H9 (cell line): Measurements from ENCODE around the gene NAPA. TPM values are rescaled to one million over a fixed set of nuclear protein-coding genes. Genes with fewer than 3 reads are reported as not detected.

ENCODE experiments used
- DNase-seq: peaks from one replicate; pipeline ENCODE4 v3.0.0-alpha.2; 2017
- H2AFZ ChIP-seq: one replicate; pipeline ENCODE4 v1.6.1; 2013; ENCODE audit warnings: mild to moderate bottlenecking, low read length, control low read depth, moderate library complexity
- H2AK5ac ChIP-seq: 2 replicates; pipeline ENCODE4 v1.6.1; 2013; ENCODE audit warnings: low read length, control low read depth, mixed read lengths; ENCODE audit not compliant: insufficient read length
- H2BK120ac ChIP-seq: one replicate; pipeline ENCODE4 v1.6.1; 2013; ENCODE audit warnings: low read depth, mild to moderate bottlenecking, low read length, control low read depth, inconsistent platforms; ENCODE audit not compliant: poor library complexity, severe bottlenecking
- H2BK12ac ChIP-seq: 2 replicates; pipeline ENCODE4 v1.6.1; 2013; ENCODE audit warnings: low read length, control low read depth, mixed read lengths, low read depth; ENCODE audit not compliant: insufficient read length
- H2BK15ac ChIP-seq: 2 replicates; pipeline ENCODE4 v1.6.1; 2013; ENCODE audit warnings: low read depth, low read length, control low read depth
- H2BK20ac ChIP-seq: one replicate; pipeline ENCODE4 v1.6.1; 2013; ENCODE audit warnings: low read depth, mild to moderate bottlenecking, low read length, control low read depth, inconsistent platforms; ENCODE audit not compliant: poor library complexity, severe bottlenecking
- H2BK5ac ChIP-seq: 2 replicates; pipeline ENCODE4 v1.6.1; 2013; ENCODE audit warnings: low read length, control low read depth, mixed read lengths; ENCODE audit not compliant: insufficient read length
- H3K14ac ChIP-seq: 2 replicates; pipeline ENCODE4 v1.6.1; 2013; ENCODE audit warnings: low read length, control low read depth; ENCODE audit not compliant: insufficient read depth
- H3K18ac ChIP-seq: 2 replicates; pipeline ENCODE4 v1.6.1; 2013; ENCODE audit warnings: low read depth, mild to moderate bottlenecking, mixed read lengths, low read length, control low read depth; ENCODE audit not compliant: insufficient read length
- H3K23ac ChIP-seq: 2 replicates; pipeline ENCODE4 v1.6.1; 2013; ENCODE audit warnings: low read length, control low read depth, mixed read lengths, low read depth; ENCODE audit not compliant: insufficient read length
- H3K23me2 ChIP-seq: 2 replicates; pipeline ENCODE4 v1.6.1; 2013; ENCODE audit warnings: low read depth, mild to moderate bottlenecking, mixed read lengths, low read length, control low read depth; ENCODE audit not compliant: insufficient read length, poor library complexity, severe bottlenecking
- H3K27ac ChIP-seq: 2 replicates; pipeline ENCODE4 v1.5.1; 2013; ENCODE audit warnings: low read length, control low read depth, mixed read lengths, low read depth; ENCODE audit not compliant: insufficient read length
- H3K27me3 ChIP-seq: 2 replicates; pipeline ENCODE4 v1.6.1; 2013; ENCODE audit warnings: low read length, control low read depth, inconsistent platforms; ENCODE audit not compliant: insufficient read depth
- H3K4ac ChIP-seq: 2 replicates; pipeline ENCODE4 v1.6.1; 2013; ENCODE audit warnings: low read depth, mild to moderate bottlenecking, control low read depth, inconsistent platforms, low read length, moderate library complexity
- H3K4me1 ChIP-seq: 2 replicates; pipeline ENCODE4 v1.6.1; 2013; ENCODE audit warnings: low read length, control low read depth, inconsistent platforms; ENCODE audit not compliant: insufficient read depth
- H3K4me2 ChIP-seq: 2 replicates; pipeline ENCODE4 v1.6.1; 2013; ENCODE audit warnings: low read length, control low read depth, mixed read lengths; ENCODE audit not compliant: insufficient read length, insufficient read depth
- H3K56ac ChIP-seq: 2 replicates; pipeline ENCODE4 v1.6.1; 2013; ENCODE audit warnings: low read depth, mild to moderate bottlenecking, mixed read lengths, low read length, control low read depth; ENCODE audit not compliant: insufficient read length
- H3K79me1 ChIP-seq: 2 replicates; pipeline ENCODE4 v1.6.1; 2013; ENCODE audit warnings: low read depth, mild to moderate bottlenecking, moderate library complexity, low read length, control low read depth, inconsistent platforms; ENCODE audit not compliant: insufficient read depth, poor library complexity, severe bottlenecking
- H3K79me2 ChIP-seq: 2 replicates; pipeline ENCODE4 v1.6.1; 2013; ENCODE audit warnings: low read length, control low read depth, inconsistent platforms; ENCODE audit not compliant: insufficient read depth
- H3K9ac ChIP-seq: 2 replicates; pipeline ENCODE4 v1.6.1; 2013; ENCODE audit warnings: low read length, control low read depth, mixed read lengths; ENCODE audit not compliant: insufficient read length; ENCODE audit errors: extremely low read depth
- H3K9me3 ChIP-seq: one replicate; pipeline ENCODE4 v1.6.1; 2013; ENCODE audit warnings: low read depth, low read length, inconsistent platforms; ENCODE audit not compliant: control insufficient read depth
- H3T11ph ChIP-seq: one replicate; pipeline ENCODE4 v1.6.1; 2013; ENCODE audit warnings: mild to moderate bottlenecking, low read length, control low read depth, inconsistent platforms
- H4K20me1 ChIP-seq: one replicate; pipeline ENCODE4 v1.6.1; 2013; ENCODE audit not compliant: control insufficient read depth, insufficient read length, insufficient read depth
- H4K5ac ChIP-seq: 2 replicates; pipeline ENCODE4 v1.6.1; 2013; ENCODE audit warnings: low read depth, mild to moderate bottlenecking, mixed read lengths, low read length, control low read depth; ENCODE audit not compliant: insufficient read length
- H4K8ac ChIP-seq: replicated peaks from 2 replicates; pipeline ENCODE4 v1.6.1; 2013; ENCODE audit warnings: low read length, control low read depth, mixed read lengths, low read depth; ENCODE audit not compliant: insufficient read length
- H4K91ac ChIP-seq: 2 replicates; pipeline ENCODE4 v1.6.1; 2013; ENCODE audit warnings: low read depth, mild to moderate bottlenecking, moderate library complexity, mixed read lengths, low read length, control low read depth; ENCODE audit not compliant: insufficient read length
- H3K27ac Mint-ChIP-seq, 3 experiments: 2 replicates in 2 of 3; 3 replicates in 1 of 3; pipeline ENCODE4 v1.8.0; 2020 to 2021; ENCODE audit warnings: mixed read lengths in 3 of 3, mild to moderate bottlenecking in 1 of 3, moderate library complexity in 1 of 3
- H3K27me3 Mint-ChIP-seq: 2 replicates; pipeline ENCODE4 v1.8.0; 2021; ENCODE audit warnings: low read depth, mild to moderate bottlenecking, moderate library complexity, mixed read lengths
- H3K36me3 Mint-ChIP-seq, 3 experiments: 2 replicates in 2 of 3; 3 replicates in 1 of 3; pipeline ENCODE4 v1.8.0; 2020 to 2021; ENCODE audit warnings: low read depth in 3 of 3, mixed read lengths in 3 of 3; ENCODE audit not compliant: insufficient read depth in 1 of 3
- H3K4me1 Mint-ChIP-seq, 2 experiments: 2 replicates each; pipeline ENCODE4 v1.8.0; 2020; ENCODE audit warnings: mixed read lengths in 2 of 2
- H3K4me3 Mint-ChIP-seq, 2 experiments: 2 replicates in 1 of 2; 3 replicates in 1 of 2; pipeline ENCODE4 v1.8.0; 2020 to 2021; ENCODE audit warnings: mild to moderate bottlenecking in 2 of 2, mixed read lengths in 2 of 2, moderate library complexity in 1 of 2
- H3K9me3 Mint-ChIP-seq, 2 experiments: 2 replicates in 1 of 2; 3 replicates in 1 of 2; pipeline ENCODE4 v1.8.0; 2020; ENCODE audit warnings: mild to moderate bottlenecking in 2 of 2, mixed read lengths in 2 of 2, moderate library complexity in 1 of 2
- CTCF ChIP-seq: fragments of 200-600 bp; sonication (generic); conservative IDR thresholded peaks from 3 replicates; pipeline ENCODE4 v1.8.0; 2021; ENCODE audit warnings: antibody characterized with exemption, mild to moderate bottlenecking
- WGBS: extraction: QIAGEN DNeasy Blood & Tissue Kit; methylation state at CpG from one replicate; pipeline ENCODE4 v1.1.7; 2013; ENCODE audit warnings: missing lambda C conversion rate, low lambda C conversion rate, mixed read lengths; ENCODE audit not compliant: insufficient read length; ENCODE audit errors: extremely low coverage; 5-methylcytosine and 5-hydroxymethylcytosine counted together
- total RNA-seq: library from RNA; stranded (reverse); gene quantifications from 2 replicates; pipeline ENCODE4 v1.2.1, GENCODE V29; 2021

NAPA gene
- total RNA-seq, 1 experiment from 2014 or later: 62.8 TPM

- H3K27me3 Mint-ChIP-seq: peaks cover 58% of the 10 kb centered on the region
- no peak for TF ChIP-seq CTCF
- no peaks in the 10 kb centered on the region for H3K79me1 ChIP-seq
- H2AK5ac ChIP-seq: no peak overlapping the region
- no peak overlapping the region for H2BK20ac ChIP-seq
- no peaks in the 10 kb centered on the region for H4K20me1 ChIP-seq
- H3T11ph ChIP-seq: no peak overlapping the region
- H3K27me3 ChIP-seq: no peaks in the 10 kb centered on the region; the same call in 1 of the 2 replicates
- no peak overlapping the region for H2BK120ac ChIP-seq
- no peak overlapping the region for H3K9ac ChIP-seq
- H3K4me2 ChIP-seq: peak overlapping the region; percentile 65
- H3K9me3 Mint-ChIP-seq: no peaks in the 10 kb centered on the region; a peak in 3 of 5 replicates
- H3K4ac ChIP-seq: no peak overlapping the region
- H3K79me2 ChIP-seq: no peaks in the 10 kb centered on the region
- no CpG with 5 or more reads among the region's 9 CpGs for WGBS
- H2BK5ac ChIP-seq: no peak overlapping the region
- H3K4me1 Mint-ChIP-seq: peaks cover 37 to 40% of the 10 kb centered on the region in 2 experiments
- no peak overlapping the region for H2AFZ ChIP-seq
- H4K5ac ChIP-seq: no peak overlapping the region
- peaks cover 13% of the 10 kb centered on the region for H3K23me2 ChIP-seq
- no peak overlapping the region for H3K23ac ChIP-seq
- H3K9me3 ChIP-seq: no peaks in the 10 kb centered on the region
- no peak overlapping the region for H3K27ac ChIP-seq
- DNase-seq: no peak
- H3K56ac ChIP-seq: no peak overlapping the region
- H3K14ac ChIP-seq: no peak overlapping the region; the same call in 1 of the 2 replicates
- H4K91ac ChIP-seq: no peak overlapping the region
- H2BK15ac ChIP-seq: no peak overlapping the region
- no peak overlapping the region for H3K18ac ChIP-seq
- peaks cover 0 to 1% (median 0%) of the 10 kb centered on the region in 3 experiments; a peak in 2 of 7 replicates for H3K36me3 Mint-ChIP-seq
- peak overlapping the region; percentile 67 to 88 for H3K4me3 Mint-ChIP-seq
- H2BK12ac ChIP-seq: no peak overlapping the region
- no peak overlapping the region for H4K8ac ChIP-seq
- no peak overlapping the region; a peak in 1 of 7 replicates for H3K27ac Mint-ChIP-seq
- H3K4me1 ChIP-seq: peaks cover 10% of the 10 kb centered on the region; the same call in 1 of the 2 replicates
These were observed 66.5 kb downstream of the NAPA start for GRCh38 chr19:47448360-47448727.
